Fibroblast of pulmonary artery (primary cell): ENCODE measurements around the gene C21orf58.

Experiments used
- DNase-seq: peaks from one replicate; pipeline ENCODE4 v3.0.0-alpha.2; 2010; ENCODE audit warnings: low read depth
- H3K4me3 ChIP-seq: replicated peaks from 2 replicates; pipeline ENCODE4 v1.5.1; 2011; ENCODE audit warnings: low read depth, mild to moderate bottlenecking, control low read depth, low read length, moderate library complexity
- CTCF ChIP-seq: IDR thresholded peaks from 2 replicates; pipeline ENCODE4 v1.5.1; 2011; ENCODE audit warnings: mild to moderate bottlenecking, control low read depth, low read length, inconsistent platforms; ENCODE audit errors: missing control alignments

The C21orf58 gene

GRCh38 chr21:46297338-46298271, 26.1 kb downstream of the C21orf58 start:
- peak overlapping the region; percentile 32 for H3K4me3 ChIP-seq
- no peak for TF ChIP-seq CTCF

GRCh38 chr21:46295996-46296752, 27.5 kb downstream of the C21orf58 start:
- TF ChIP-seq CTCF, result no peak
- no peak overlapping the region for H3K4me3 ChIP-seq
- peak; percentile 86 for DNase-seq

More at GRCh38 chr21:46297338-46298271, 26.1 kb downstream of the C21orf58 start:
- peak; percentile 32 for DNase-seq

- peak; percentile 43 for DNase-seq
- TF ChIP-seq CTCF, result no peak
- no peak overlapping the region for H3K4me3 ChIP-seq
Measured at GRCh38 chr21:46295177-46295770, 28.4 kb downstream of the C21orf58 start.

- DNase-seq, result peak; percentile 55
- no peak for TF ChIP-seq CTCF
- H3K4me3 ChIP-seq, result no peak overlapping the region
Measured at GRCh38 chr21:46294647-46295176, 29.0 kb downstream of the C21orf58 start.

GRCh38 chr21:46291561-46291960, 32.1 kb downstream of the C21orf58 start:
- H3K4me3 ChIP-seq, result no peak overlapping the region
- DNase-seq, result no peak
- TF ChIP-seq CTCF, result no peak

- H3K4me3 ChIP-seq, result no peak overlapping the region
- no peak for TF ChIP-seq CTCF
- no peak for DNase-seq
Measured at GRCh38 chr21:46289655-46290179, 34.0 kb downstream of the C21orf58 start.
